ENCODE data around the gene PLCG2.
A peak's percentile ranks its signal among the peaks of the same experiment; 100 is the strongest.
"Not testable (repeated sequence)": the region's sequence is repeated elsewhere in the genome, so short reads cannot be mapped to it uniquely, and the experiment has no call there.

The PLCG2 gene

GRCh38 chr16:81778861-81779535 lies at the start of gene PLCG2:
TSS of gene PLCG2 (plus strand) at chr16:81779291. CDS start at chr16:81785990, 6,699 bp downstream.
- peak; percentile 36 for DNase-seq (ENCODE audit: low read depth)

GRCh38 chr16:81729451-81729850 lies 49.6 kb upstream of the PLCG2 start:
- no peak for DNase-seq (ENCODE audit: low read depth)

GRCh38 chr16:81730090-81731051 lies 48.7 kb upstream of the PLCG2 start:
- peak; percentile 31 for DNase-seq (ENCODE audit: low read depth)

GRCh38 chr16:81731649-81732048 lies 47.4 kb upstream of the PLCG2 start:
- no peak for DNase-seq (ENCODE audit: low read depth)

- DNase-seq (ENCODE audit: low read depth), result no peak
Observed at GRCh38 chr16:81732699-81733098, 46.4 kb upstream of the PLCG2 start.

GRCh38 chr16:81733295-81733694 lies 45.8 kb upstream of the PLCG2 start:
- DNase-seq (ENCODE audit: low read depth), result no peak

- DNase-seq (ENCODE audit: low read depth), result no peak
Observed at GRCh38 chr16:81734632-81735434, 44.3 kb upstream of the PLCG2 start.

GRCh38 chr16:81737885-81738536 lies 41.1 kb upstream of the PLCG2 start:
- peak; percentile 77 for DNase-seq (ENCODE audit: low read depth)

- no peak for DNase-seq (ENCODE audit: low read depth)
Observed at GRCh38 chr16:81738783-81739496, 40.2 kb upstream of the PLCG2 start.

GRCh38 chr16:81739503-81739902 lies 39.6 kb upstream of the PLCG2 start:
- DNase-seq (ENCODE audit: low read depth), result no peak

- no peak for DNase-seq (ENCODE audit: low read depth)
Observed at GRCh38 chr16:81740169-81740568, 38.9 kb upstream of the PLCG2 start.

- not testable (repeated sequence) for DNase-seq (ENCODE audit: low read depth)
Observed at GRCh38 chr16:81741430-81741770, 37.7 kb upstream of the PLCG2 start.

GRCh38 chr16:81744385-81744784 lies 34.7 kb upstream of the PLCG2 start:
- DNase-seq (ENCODE audit: low read depth), result no peak

- DNase-seq (ENCODE audit: low read depth), result no peak
Observed at GRCh38 chr16:81744911-81745310, 34.2 kb upstream of the PLCG2 start.

- DNase-seq (ENCODE audit: low read depth), result peak; percentile 60
Observed at GRCh38 chr16:81745704-81746558, 33.2 kb upstream of the PLCG2 start.

- no peak for DNase-seq (ENCODE audit: low read depth)
Observed at GRCh38 chr16:81746566-81746965, 32.5 kb upstream of the PLCG2 start.

- no peak for DNase-seq (ENCODE audit: low read depth)
Observed at GRCh38 chr16:81748476-81749198, 30.5 kb upstream of the PLCG2 start.

- no peak for DNase-seq (ENCODE audit: low read depth)
Observed at GRCh38 chr16:81752225-81752875, 26.7 kb upstream of the PLCG2 start.

GRCh38 chr16:81752876-81753227 lies 26.2 kb upstream of the PLCG2 start:
- no peak for DNase-seq (ENCODE audit: low read depth)
